ENCODE measurements around the gene DYNC1H1.
"Not testable (repeated sequence)": the region's sequence is repeated elsewhere in the genome, so short reads cannot be mapped to it uniquely, and the experiment has no call there.

Gene DYNC1H1

DNA sequence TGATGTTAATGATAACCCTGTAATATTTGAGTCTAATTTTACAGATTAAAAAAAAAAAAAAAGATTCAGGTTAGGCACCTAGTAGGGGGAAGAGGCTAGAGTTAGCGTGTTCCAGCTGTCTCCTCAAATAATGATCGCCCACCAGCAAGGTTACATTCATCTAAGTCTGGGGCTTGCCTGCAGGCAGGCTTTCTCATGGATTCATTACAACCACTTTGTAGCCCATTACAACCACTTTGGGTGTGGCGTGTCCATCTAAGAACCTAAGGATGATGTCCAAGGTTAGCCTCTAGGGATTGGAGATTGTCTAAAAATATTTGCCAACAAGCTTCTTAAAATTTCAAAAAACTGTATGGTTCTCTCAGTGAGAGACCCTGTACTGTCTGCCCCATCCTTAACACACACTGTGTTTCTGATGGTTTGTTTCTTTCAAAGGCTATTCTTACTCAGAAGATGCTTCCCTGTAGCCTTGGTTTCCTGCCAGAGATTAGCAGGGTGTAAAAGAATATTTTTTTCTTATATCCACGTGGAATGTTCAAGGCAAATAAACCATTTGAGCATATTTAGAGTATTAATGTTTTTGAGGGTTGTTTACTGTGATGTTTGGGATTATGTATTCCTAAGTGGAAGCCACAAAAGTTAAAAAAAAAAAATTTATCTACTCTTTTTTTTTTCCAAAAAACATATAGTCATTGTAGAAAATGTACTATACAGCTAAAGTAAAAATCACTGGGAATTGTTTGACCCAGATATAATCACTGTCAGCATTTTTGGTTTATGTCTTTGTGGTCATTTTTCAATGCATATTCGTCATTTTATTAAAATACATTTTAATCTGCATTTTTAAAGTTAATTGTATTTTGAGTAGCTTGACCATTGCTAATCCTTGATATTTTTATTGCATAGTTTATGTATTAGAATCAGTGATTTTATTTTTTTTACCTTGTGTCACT is 1.7 kb downstream of the DYNC1H1 start:
- no peak for DNase-seq

DNA sequence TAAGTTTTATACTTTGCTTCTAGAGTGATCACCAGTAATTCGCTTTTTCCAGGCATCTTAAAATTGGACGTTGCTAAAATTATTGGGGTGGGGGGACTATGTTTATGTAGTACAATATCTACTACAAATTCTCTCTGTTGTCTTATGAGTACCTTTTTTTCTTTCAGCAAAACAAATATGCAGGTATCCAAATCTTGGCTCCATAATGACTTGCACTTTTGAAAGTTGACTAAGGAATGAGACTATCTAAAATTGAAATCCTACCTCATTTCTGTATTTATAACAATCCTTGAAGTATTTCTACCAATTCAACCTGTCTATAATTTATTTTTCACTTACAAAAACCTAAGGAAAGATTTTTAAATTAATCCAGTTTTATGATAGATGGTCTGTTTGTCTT is 2.4 kb downstream of the DYNC1H1 start:
- no peak for DNase-seq

DNA sequence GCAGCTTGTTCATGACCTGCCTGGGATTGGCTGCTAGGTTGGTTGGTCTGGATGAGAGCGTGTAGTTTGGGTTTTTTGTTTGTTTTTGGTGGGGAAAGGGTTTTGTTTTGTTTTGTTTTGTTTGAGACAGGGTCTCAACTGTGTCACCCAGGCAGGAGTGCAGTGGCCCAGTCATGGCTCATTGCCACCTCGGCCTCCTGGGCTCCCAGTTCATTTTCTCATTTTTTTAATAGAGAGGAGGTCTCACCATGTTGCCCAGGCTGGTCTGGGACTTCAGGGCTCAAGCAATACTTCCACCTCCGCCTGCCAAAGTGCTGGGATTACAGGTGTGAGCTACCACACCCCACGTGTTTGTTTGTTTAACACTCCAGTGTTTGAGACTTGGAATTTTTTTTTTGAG is 3.8 kb downstream of the DYNC1H1 start:
- no peak for DNase-seq

DNA sequence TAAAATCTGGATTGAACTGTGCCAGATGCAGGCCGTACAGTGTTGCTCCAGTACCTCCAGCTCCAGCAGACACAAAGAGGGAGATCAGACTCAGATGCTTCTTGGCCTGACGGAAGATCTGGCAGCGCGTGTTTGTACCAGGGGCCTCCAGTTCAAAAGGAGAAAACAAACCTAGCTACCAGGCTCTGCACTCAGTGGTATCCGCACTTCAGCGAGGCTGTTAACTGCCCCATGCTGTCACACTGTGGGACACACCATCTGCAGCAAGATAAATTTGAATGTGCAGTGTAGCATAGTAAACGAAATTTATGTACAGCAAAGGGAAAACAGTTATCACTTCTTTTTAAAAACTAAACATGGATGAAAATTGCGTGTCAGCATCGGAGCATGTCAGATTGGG is 5.1 kb downstream of the DYNC1H1 start:
- DNase-seq, result no peak

DNA sequence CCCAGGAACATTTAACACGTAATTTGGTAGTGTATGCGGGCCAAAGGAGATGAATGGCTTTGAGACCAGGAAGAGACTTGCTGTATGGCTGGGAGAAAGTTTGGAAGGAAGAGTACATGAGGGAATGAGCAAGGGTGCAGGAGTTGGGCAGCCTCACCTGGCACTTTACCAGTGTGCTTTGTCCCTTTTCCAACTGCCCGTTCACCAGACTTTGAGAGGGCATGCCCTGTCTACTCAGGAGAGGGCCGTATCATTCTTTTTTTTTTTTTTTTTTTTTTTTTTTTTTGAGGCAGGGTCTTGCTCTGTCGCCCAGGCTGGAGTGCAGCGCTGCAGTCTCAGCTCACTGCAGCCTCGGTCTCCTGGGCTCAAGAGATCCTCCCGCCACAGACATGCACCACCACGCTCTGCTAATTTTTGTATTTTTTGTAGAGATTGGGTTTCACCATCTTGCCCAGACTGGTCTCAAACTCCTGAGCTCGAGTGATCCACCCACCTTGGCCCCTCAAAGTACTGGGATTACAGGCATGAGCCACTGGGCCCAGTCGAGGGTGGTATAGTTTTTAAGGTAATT is 6.5 kb downstream of the DYNC1H1 start:
- no peak for DNase-seq

DNA sequence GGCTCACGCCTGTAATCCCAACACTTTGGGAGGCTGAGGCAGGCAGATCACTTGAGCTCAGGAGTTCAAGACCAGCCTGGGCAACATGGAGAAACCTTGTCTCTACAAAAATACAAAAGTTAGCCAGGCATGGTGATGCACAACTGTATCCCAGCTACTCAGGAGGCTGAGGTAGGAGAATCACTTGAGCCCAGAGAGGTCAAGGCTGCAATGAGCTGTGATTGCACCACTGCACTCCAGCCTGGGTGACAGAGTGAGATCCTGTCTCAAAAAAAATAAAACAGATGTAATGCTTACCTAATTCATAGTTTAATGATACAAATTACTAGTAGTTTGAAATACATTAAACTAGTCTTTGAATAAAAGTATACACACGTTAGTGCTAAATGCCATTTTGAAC is 7.1 kb downstream of the DYNC1H1 start:
- not testable (repeated sequence) for DNase-seq

DNA sequence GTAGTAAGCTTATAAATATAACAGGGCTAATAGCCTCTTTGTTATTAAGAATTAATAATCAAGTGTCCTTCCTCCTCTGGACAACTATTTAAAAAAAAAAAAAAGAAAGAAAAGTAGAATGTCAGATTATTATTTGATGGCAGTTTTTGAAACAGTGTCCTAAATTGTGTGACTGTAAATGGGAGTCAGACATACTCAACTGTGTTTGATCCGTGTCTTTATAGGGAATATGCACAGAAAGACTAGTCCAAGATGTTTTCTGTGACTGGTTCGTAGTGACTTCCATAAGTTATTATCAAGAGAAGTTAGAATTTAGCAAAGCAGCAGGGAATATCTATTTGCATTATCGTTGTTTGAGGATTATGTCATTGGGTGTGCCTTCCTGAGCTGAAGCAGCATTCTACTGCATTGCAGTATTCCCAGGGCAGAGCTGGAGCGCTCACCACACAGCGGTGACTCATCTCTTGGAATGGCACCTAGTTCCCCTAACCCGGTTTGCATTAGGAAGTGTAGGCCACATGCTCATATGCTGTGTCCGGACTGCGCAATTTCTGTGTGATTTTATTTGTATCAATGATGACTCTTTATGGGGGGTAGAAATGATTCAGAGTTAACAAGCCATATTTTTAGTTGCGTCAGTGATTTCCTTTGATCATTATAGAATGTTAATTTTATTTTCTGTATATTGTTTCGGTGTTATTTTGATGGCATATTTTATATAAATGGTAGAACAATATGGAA is 7.9 kb downstream of the DYNC1H1 start:
- DNase-seq, result no peak

DNA sequence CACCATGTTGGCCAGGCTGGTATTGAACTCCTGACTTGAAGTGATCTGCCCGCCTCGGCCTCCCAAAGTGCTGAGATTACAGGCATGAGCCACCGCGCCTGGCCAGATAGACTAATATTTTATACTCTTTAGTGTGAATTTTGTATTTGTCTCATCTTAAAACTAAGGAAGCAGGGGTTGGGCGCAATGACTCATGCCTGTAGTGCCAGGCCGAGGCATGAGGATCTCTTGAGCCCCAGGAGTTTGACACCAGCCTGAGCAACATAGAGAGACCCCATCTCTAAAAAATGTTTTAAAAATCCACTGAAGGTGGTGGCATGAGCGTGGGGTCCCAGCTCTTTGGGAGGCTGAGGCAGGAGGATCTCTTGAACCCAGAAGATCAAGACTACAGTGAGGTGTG is 9.0 kb downstream of the DYNC1H1 start:
- DNase-seq, result no peak

DNA sequence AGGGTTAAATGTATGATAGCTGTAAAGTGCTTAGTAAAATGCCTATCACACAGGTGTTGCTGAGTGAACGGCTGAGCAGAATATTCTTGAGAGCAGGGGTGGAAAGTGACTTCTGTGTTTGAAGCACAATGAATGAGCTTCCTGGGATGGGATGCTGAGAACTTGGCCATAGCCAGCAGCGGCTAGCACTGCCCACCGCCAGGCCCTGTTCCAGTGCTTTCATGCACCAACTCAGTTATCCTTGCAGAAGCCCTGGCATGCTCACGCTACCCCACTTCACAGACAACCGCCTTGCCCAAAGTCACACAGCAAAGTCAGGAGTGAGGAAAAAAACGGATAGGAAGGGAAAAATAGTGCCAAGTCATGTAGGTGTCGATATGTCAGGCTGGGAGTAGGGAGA is 10.9 kb downstream of the DYNC1H1 start:
- DNase-seq, result no peak

DNA sequence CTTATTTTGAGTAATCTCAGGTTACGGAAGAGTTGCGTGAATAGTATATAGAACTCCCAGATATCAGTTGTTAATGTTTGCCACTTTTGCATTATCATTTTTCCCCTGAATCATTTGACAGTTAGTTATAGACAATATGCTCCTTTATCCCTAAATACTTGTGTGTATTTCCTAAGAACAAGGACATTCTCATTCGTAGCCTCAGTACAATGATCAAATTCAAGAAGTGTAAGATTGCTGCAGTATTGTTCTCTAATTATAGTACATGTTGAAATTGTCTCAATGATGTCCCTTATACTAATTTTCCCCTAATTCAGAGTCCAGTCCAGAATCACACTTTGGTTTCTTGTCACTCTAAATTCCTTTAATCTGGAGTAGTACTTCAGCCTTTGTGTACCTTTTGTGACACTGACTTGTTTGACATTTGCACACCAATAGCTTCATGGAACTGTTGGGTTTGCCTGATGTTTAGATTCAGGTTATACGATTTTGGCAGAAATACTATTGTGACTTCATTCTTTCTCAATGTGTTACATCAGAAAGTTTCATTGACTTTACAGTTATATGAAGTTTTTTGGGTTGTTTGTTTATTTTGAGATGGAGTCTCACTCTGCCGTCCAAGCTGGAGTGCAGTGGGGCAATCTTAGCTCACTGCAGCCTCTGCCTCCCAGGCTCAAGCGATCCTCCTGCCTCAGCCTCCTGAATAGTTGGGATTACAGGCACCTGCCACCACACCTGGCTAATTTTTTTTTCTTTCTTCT is 13.1 kb downstream of the DYNC1H1 start:
- no peak for DNase-seq

DNA sequence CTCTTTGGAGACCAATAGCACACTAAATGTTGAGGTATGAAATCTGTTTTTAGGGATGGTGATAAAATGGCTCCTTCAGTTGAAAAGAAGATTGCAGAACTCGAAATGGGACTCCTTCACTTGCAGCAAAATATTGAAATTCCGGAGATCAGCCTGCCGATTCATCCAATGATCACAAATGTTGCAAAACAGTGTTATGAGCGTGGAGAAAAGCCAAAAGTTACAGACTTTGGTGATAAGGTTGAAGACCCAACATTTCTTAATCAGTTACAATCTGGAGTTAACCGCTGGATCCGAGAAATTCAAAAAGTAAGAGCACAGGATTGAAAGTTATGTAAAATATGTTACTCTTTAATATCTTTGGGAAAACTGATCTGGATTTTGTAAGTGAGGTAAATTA is 15.3 kb downstream of the DYNC1H1 start:
- no peak for DNase-seq

DNA sequence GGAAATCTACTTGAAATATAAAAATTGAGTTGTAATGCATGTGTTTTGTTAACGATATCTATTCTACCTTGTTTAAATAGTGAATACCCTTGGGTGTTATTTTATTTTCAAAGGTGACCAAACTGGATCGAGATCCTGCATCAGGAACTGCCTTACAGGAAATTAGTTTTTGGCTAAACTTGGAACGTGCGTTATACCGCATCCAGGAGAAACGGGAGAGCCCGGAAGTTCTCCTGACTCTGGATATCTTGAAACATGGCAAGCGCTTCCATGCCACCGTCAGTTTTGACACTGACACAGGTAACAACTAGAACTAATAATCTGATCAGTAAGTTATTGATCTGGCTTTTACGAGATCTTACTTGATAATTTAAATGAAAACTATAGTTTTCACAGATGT is 15.9 kb downstream of the DYNC1H1 start:
- no peak for DNase-seq

DNA sequence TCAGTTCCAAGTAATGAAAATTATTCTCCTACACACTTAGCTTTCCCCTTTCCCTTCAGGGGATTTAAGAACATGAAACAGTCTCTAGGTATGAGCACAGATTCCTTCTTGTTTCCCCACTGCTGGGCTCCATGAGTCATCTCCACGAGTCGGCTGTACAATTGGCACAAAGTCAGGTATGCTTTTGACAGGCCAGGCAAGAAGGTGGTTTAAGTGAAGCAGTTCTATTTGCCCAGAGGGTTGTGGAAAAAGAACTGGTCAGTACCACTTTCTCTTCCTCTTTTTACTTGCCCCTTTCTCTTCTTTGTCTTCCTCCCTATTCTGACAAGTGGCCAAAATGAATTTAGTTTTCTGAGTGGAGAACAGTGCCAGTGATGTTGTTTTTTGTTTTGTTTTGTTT is 16.3 kb downstream of the DYNC1H1 start:
- no peak for DNase-seq

DNA sequence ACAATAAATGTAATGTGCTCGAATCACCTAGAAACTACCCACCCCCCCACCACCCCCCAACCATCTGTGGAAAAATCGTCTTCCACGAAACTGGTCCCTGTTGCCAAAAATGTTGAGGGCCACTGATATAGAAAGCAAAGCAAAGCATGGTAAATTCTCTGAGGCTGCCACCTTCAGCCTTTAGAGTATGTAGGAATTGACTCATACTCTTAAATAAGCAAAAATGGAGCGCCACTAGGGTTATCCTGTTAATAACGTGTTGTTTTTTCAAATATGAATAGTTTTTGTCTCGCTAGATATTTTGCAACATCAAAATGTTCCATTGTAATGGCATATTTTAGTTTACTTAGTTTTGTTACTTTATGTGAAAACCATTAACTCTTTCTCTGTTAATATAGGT is 18.2 kb downstream of the DYNC1H1 start:
- DNase-seq, result no peak

DNA sequence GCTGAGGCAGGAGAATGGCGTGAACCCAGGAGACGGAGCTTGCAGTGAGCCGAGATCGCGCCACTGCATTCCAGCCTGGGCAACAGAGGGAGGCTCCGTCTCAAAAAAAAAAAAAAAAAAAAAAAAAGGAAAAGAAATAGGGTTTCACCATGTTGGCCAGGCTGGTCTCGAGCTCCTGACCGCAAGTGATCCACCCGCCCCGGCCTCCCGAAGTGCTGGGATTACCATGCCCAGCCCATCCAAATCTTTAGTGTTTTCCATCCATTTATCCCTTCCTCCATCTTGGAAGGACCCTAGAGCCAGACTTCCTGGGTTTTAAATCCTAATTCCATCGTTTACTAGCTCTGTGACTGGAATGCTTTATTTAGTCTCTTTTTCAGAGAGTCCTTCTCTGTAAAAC is 20.5 kb downstream of the DYNC1H1 start:
- not testable (repeated sequence) for DNase-seq

DNA sequence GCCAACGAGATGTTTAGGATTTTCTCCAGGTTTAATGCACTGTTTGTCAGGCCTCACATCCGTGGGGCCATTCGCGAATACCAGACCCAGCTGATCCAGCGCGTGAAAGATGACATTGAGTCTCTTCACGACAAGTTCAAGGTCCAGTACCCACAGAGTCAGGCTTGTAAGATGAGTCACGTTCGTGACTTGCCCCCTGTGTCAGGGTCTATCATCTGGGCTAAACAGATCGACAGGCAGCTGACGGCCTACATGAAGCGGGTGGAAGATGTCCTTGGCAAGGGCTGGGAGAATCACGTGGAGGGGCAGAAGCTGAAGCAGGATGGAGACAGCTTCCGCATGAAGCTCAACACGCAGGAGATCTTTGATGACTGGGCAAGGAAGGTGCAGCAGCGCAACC is 21.6 kb downstream of the DYNC1H1 start:
- DNase-seq, result no peak

DNA sequence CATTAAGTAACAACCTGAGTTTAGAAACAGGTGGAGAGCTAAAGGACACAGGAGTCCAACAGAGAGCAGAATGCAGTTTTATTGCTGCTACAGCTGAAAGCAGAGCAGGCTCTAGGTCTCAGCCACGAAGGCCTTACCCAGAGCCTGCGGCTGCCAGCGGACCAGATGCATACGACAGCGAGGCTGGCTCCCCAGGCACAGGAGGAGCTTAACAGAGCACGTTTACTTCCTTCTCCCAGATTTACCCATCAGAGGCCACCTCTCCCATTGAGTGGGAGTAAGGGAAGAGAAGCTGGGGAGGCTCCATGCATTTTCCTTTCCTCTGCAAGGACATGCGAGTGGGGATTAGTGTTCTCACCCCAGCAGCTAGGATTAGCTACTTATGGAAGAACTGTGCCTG is 22.6 kb downstream of the DYNC1H1 start:
- DNase-seq, result no peak

DNA sequence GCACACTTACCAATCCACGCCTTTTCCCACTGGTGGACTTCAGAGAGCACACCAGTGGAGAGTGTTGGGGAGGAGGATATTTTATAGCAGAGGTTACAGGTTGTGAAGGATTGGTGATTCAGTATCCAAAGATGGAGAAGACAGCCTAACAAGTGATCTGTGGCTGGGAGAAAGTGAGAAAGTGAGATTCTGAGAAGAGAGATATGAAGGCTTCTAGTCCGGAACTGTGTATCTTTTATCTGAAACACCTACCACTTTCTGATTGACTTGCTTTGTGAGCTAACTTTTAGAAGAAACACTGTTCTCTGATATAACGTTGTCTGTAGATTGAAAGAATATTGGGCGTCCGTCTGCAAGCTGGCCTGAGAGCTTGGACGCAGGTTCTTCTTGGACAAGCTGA is 24.0 kb downstream of the DYNC1H1 start:
- DNase-seq, result no peak

DNA sequence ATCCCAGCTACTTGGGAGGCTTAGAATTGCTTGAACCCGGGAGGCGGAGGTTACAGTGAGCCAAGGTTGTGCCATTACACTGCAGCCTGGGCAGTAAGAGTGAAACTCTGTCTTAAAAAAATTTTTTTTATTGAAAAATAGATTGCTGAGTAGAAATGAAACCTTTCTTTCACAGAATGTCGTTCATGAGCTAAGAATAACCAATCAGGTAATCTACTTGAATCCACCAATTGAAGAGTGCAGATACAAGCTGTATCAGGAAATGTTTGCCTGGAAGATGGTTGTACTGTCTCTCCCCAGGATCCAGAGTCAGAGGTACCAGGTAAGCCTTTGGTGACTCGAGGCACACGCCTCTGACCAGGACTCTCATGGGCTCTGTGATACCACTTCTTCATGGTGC is 27.0 kb downstream of the DYNC1H1 start:
- no peak for DNase-seq

DNA sequence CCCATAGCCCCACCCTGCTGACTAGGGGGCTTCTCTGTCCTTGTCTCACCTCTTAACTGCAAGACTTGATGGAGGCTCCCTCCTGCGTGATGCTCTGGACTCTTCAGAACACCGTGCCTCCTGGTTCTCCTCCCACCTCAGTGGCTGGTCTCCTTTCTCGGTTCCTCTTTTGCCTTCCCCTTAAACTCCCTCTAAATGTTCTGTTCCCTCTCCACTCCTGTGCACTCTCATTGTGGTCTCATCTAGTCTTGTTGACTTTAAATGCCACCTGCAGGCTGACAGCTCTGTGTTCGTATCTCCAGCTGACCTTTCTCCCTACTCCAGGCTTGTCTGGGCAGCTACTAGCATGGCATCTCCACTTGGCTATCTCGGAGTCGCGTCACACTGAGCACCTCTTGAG is 28.3 kb downstream of the DYNC1H1 start:
- DNase-seq, result no peak

DNA sequence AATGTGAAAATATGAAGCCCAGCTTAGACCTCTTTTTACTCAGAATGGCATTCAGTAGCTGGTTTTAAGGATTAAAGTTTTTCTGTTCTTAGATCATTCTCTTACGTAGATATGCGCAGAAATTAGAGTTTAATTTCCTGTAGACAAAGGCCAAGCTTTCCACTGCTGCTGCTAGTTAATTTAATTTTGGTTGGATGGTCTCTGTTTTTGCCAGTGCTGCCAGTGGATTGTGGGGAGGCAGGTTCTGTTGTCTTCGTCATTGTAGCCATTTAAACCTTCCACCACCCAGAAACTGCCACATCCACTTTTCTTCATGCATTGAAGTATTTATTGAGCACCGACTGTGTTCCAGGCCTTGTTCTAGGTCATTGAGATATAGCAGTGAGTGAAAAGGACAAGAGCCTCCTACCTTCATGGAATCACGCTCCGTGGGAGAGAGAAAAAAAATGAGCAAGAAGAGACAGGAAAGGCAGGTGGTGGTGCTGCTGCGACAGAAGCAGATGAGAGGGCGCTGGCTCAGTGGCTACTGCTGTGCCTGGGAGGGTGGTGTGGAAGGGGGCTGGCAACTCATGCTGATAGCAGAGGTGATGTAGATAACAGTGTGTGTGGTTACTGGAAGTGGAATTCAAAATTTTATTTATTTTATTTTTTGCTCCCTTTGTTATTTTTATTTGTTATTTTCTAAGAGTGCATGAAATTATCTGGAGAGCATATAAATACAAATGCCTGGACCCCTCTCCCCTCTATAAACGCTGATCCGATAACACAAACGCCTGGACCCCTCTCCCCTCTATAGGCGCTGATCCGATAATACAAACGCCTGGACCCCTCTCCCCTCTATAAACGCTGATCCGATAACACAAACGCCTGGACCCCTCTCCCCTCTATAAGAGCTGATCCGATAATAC is 33.3 kb downstream of the DYNC1H1 start:
- DNase-seq, result no peak

DNA sequence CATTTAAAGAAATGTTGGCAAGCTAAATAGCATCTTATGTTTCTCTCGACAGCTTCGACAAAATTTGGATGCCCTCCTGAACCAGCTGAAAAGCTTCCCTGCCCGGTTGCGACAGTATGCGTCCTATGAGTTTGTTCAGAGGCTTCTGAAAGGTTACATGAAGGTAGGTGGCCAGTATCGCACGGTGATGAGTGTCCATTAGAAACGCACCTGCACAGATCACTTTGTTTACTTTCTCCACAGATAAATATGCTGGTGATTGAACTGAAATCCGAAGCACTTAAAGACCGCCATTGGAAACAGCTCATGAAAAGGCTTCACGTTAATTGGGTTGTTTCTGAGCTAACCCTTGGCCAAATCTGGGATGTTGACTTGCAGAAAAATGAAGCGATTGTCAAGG is 36.5 kb downstream of the DYNC1H1 start:
- no peak for DNase-seq
